ENCODE data around the gene METTL25B. TPM values are rescaled to one million over a fixed set of nuclear protein-coding genes. Genes with fewer than 3 reads are reported as not detected.
A peak's percentile ranks its signal among the peaks of the same experiment; 100 is the strongest.

Gene METTL25B
- total RNA-seq, 1 experiment from 2014 or later: 10.4 TPM

GRCh38 chr1:156703336-156703735 lies 24.9 kb upstream of the METTL25B start:
- no TSS peak for BruUV-seq (replicated peaks)
- no peaks in the 10 kb centered on the region for H3K9me3 ChIP-seq (ENCODE audit: low read length)
- POLR2A ChIA-PET (ENCODE audit: unreplicated experiment): no interaction called here
- H3F3A ChIP-seq (ENCODE audit: low read length, unreplicated experiment): no peaks in the 10 kb centered on the region
- DNase-seq (no peak), ATAC-seq (no peak)
- H3K9ac ChIP-seq (ENCODE audit: low read length): 0 out of 2 replicates have a peak overlapping the region, but pooled peaks have one; percentile 63
- no peak for TF ChIP-seq EZH2phosphoT487 (IDR thresholded peaks at IDR 0.05; ENCODE audit: borderline replicate concordance, low read length)
- no peak for TF ChIP-seq EZH2 (IDR thresholded peaks at IDR 0.05; ENCODE audit: low read length, unreplicated experiment)
- TF ChIP-seq, protein P1, sequence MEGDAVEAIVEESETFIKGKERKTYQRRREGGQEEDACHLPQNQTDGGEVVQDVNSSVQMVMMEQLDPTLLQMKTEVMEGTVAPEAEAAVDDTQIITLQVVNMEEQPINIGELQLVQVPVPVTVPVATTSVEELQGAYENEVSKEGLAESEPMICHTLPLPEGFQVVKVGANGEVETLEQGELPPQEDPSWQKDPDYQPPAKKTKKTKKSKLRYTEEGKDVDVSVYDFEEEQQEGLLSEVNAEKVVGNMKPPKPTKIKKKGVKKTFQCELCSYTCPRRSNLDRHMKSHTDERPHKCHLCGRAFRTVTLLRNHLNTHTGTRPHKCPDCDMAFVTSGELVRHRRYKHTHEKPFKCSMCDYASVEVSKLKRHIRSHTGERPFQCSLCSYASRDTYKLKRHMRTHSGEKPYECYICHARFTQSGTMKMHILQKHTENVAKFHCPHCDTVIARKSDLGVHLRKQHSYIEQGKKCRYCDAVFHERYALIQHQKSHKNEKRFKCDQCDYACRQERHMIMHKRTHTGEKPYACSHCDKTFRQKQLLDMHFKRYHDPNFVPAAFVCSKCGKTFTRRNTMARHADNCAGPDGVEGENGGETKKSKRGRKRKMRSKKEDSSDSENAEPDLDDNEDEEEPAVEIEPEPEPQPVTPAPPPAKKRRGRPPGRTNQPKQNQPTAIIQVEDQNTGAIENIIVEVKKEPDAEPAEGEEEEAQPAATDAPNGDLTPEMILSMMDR (conservative IDR thresholded peaks at IDR 0.05; ENCODE audit: low read depth, low read length): no peak
- H4K20me1 ChIP-seq (ENCODE audit: low read length): no peaks in the 10 kb centered on the region
- H3K4me1 ChIP-seq (ENCODE audit: insufficient read depth, low read length): peaks cover 42% of the 10 kb centered on the region
- H3K27ac ChIP-seq (ENCODE audit: low read length): no peak overlapping the region
- peak overlapping the region; percentile 98 for H3K4me2 ChIP-seq (ENCODE audit: low read length)
- H3K4me3 ChIP-seq (ENCODE audit: low read length): peak overlapping the region; percentile 71; the same call in 1 of the 2 replicates
- H3K79me2 ChIP-seq (ENCODE audit: low read length): peaks cover 17% of the 10 kb centered on the region
- H3K36me3 ChIP-seq (ENCODE audit: low read depth, low read length): no peaks in the 10 kb centered on the region; the same call in 1 of the 2 replicates
- no peak overlapping the region for H2AFZ ChIP-seq (ENCODE audit: low read length)
- no peaks in the 10 kb centered on the region for H3K27me3 ChIP-seq (ENCODE audit: low read length)
- H3K9me2 ChIP-seq (replicated peaks; ENCODE audit: low read length): no peaks in the 10 kb centered on the region
- CTCF ChIA-PET: interaction anchor here (2.0 kb wide), 1 partner anchor 14 kb away, joined by 13 read pairs; no protein-coding TSS in a partner anchor
- intact Hi-C loops (cut with micrococcal nuclease): no loop called here

DNA sequence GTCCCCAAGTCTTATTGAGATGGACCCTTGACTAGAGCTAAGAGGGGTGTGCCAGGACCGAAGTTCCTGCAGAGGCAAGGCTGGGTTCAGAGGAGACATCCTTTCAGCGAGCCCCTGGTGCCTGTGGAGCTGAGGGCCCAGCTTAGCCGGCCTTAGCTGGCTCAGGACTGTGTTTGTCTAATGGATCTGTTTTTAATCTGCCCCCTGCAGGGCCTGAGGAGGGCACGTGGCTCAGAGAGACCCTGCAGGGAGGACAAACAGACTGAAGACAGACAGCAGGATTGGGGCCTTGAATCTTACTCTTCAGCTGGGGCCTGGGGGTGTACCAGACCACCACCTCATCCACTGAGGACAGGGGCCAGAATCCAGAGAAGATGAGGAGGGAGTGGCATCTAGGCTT lies 24.5 kb upstream of the METTL25B start:
- ChIA-PET CTCF (interaction anchor here (2.0 kb wide), 1 partner anchor 14 kb away, joined by 13 read pairs; no protein-coding TSS in a partner anchor), POLR2A (ENCODE audit: unreplicated experiment) (no interaction called here)
- Histone ChIP-seq H3K9me2 (replicated peaks; ENCODE audit: low read length) (no peaks in the 10 kb centered on the region), H3K36me3 (ENCODE audit: low read depth, low read length) (no peaks in the 10 kb centered on the region; the same call in 1 of the 2 replicates), H3K9me3 (ENCODE audit: low read length) (no peaks in the 10 kb centered on the region), H4K20me1 (ENCODE audit: low read length) (no peaks in the 10 kb centered on the region), H2AFZ (ENCODE audit: low read length) (no peak overlapping the region), H3K27me3 (ENCODE audit: low read length) (no peaks in the 10 kb centered on the region), H3K4me2 (ENCODE audit: low read length) (peak overlapping the region; percentile 98), H3K9ac (ENCODE audit: low read length) (peak overlapping the region; percentile 63; the same call in 1 of the 2 replicates), H3F3A (ENCODE audit: low read length, unreplicated experiment) (no peaks in the 10 kb centered on the region), H3K4me3 (ENCODE audit: low read length) (peak overlapping the region; percentile 71; the same call in 1 of the 2 replicates), H3K27ac (ENCODE audit: low read length) (no peak overlapping the region), H3K79me2 (ENCODE audit: low read length) (peaks cover 17% of the 10 kb centered on the region), H3K4me1 (ENCODE audit: insufficient read depth, low read length) (peaks cover 42% of the 10 kb centered on the region)
- intact Hi-C loops (cut with micrococcal nuclease): no loop called here
- no TSS peak for BruUV-seq (replicated peaks)
- ATAC-seq (no peak), DNase-seq (no peak)
- TF ChIP-seq EZH2phosphoT487 (IDR thresholded peaks at IDR 0.05; ENCODE audit: borderline replicate concordance, low read length) (no peak), EZH2 (IDR thresholded peaks at IDR 0.05; ENCODE audit: low read length, unreplicated experiment) (no peak)
- TF ChIP-seq, protein P1 (conservative IDR thresholded peaks at IDR 0.05; ENCODE audit: low read depth, low read length): no peak

GRCh38 chr1:156704166-156704711 lies 24.0 kb upstream of the METTL25B start:
- DNase-seq: no peak
- Histone ChIP-seq H3K27me3 (ENCODE audit: low read length) (no peaks in the 10 kb centered on the region), H3K4me1 (ENCODE audit: insufficient read depth, low read length) (peaks cover 43% of the 10 kb centered on the region), H3K36me3 (ENCODE audit: low read depth, low read length) (no peaks in the 10 kb centered on the region; the same call in 1 of the 2 replicates), H4K20me1 (ENCODE audit: low read length) (no peaks in the 10 kb centered on the region), H3K9me2 (replicated peaks; ENCODE audit: low read length) (no peaks in the 10 kb centered on the region), H3K9me3 (ENCODE audit: low read length) (no peaks in the 10 kb centered on the region), H3K79me2 (ENCODE audit: low read length) (peaks cover 17% of the 10 kb centered on the region), H3F3A (ENCODE audit: low read length, unreplicated experiment) (no peaks in the 10 kb centered on the region), H3K27ac (ENCODE audit: low read length) (0 out of 2 replicates have a peak overlapping the region, but pooled peaks have one; percentile 48), H3K4me3 (ENCODE audit: low read length) (peak overlapping the region; percentile 71), H3K9ac (ENCODE audit: low read length) (peak overlapping the region; percentile 63), H3K4me2 (ENCODE audit: low read length) (peak overlapping the region; percentile 98), H2AFZ (ENCODE audit: low read length) (peak overlapping the region; percentile 83; the same call in 1 of the 2 replicates)
- POLR2A ChIA-PET (ENCODE audit: unreplicated experiment): interaction anchor here (0.6 kb wide), 1 partner anchor 27 kb away, joined by 3 read pairs; no protein-coding TSS in a partner anchor
- TF ChIP-seq EZH2phosphoT487 (IDR thresholded peaks at IDR 0.05; ENCODE audit: borderline replicate concordance, low read length) (no peak), EZH2 (IDR thresholded peaks at IDR 0.05; ENCODE audit: low read length, unreplicated experiment) (no peak)
- TF ChIP-seq, protein P1 (conservative IDR thresholded peaks at IDR 0.05; ENCODE audit: low read depth, low read length): no peak
- ATAC-seq: no peak
- no TSS peak for BruUV-seq (replicated peaks)
- intact Hi-C loops (cut with micrococcal nuclease): no loop called here
- CTCF ChIA-PET: interaction anchor here (0.7 to 3.7 kb wide), 3 partner anchors 14 to 110 kb away, joined by 3 to 84 read pairs (median 13); no protein-coding TSS in a partner anchor
